GM12878 (cell line): Measurements from ENCODE around the gene PAM. TPM values are rescaled to one million over a fixed set of nuclear protein-coding genes. Genes with fewer than 3 reads are reported as not detected.

Source experiments
- ATAC-seq: fragments of 200-7000 bp; cut with Tn5 transposase; 3 replicates; pipeline ENCODE4 v1.9.1; 2020; ENCODE audit warnings: mild to moderate bottlenecking, moderate library complexity
- BruUV-seq: library from RNA; stranded (reverse); fragments of 400-500 nt; replicated peaks from 2 replicates; lab custom pipeline; 2021; lab: Mats Ljungman, UMichigan
- CTCF ChIA-PET: fragments of 300-600 bp; sonication (Branson Sonifier 250); formaldehyde crosslinking; extraction: SDS; loops from one replicate; lab custom pipeline; 2021; ENCODE audit warnings: inconsistent platforms; lab: Yijun Ruan, JAX
- POLR2A ChIA-PET: fragments of 350-600 bp; formaldehyde crosslinking; extraction: SDS; loops from one replicate; lab custom pipeline; 2021; ENCODE audit warnings: inconsistent platforms; lab: Charles Lee
- RAD21 ChIA-PET: fragments of 300-600 bp; sonication (Branson Sonifier 250); formaldehyde crosslinking; loops from one replicate; lab custom pipeline; 2023; ENCODE audit warnings: antibody characterized with exemption; ENCODE audit not compliant: unreplicated experiment; lab: Charles Lee
- SMC1A ChIA-PET: fragments of 300-600 bp; sonication (Branson Sonifier 250); formaldehyde crosslinking; loops from one replicate; lab custom pipeline; 2023; ENCODE audit not compliant: unreplicated experiment, uncharacterized antibody; lab: Charles Lee
- DNase-seq: peaks from one replicate; pipeline ENCODE4 v3.0.0-alpha.2; 2011; ENCODE audit warnings: low read depth, low spot score
- FAIRE-seq: peaks from 3 replicates; lab custom pipeline; 2011; peaks lifted over from hg19 to GRCh38; lab: Jason Lieb, UNC
- H2AFZ ChIP-seq: 2 replicates; pipeline ENCODE4 v1.6.0; 2011; ENCODE audit warnings: low read depth, low read length, control low read depth; ENCODE audit not compliant: control insufficient read depth
- H3K27ac ChIP-seq: 2 replicates; pipeline ENCODE4 v1.5.1; 2011; ENCODE audit warnings: control low read depth; ENCODE audit not compliant: control insufficient read depth, insufficient read depth
- H3K27me3 ChIP-seq, 2 experiments: replicated peaks in 1 of 2; 2 replicates each; pipeline versions ENCODE4 v1.6.0 to v1.6.1; 2011; ENCODE audit warnings: low read length in 1 of 2; ENCODE audit not compliant: control insufficient read depth in 2 of 2, insufficient read depth in 2 of 2
- H3K36me3 ChIP-seq, 2 experiments: 2 replicates each; pipeline ENCODE4 v1.5.1; 2011; ENCODE audit warnings: low read length in 1 of 2; ENCODE audit not compliant: control insufficient read depth in 2 of 2, insufficient read depth in 2 of 2
- H3K4me1 ChIP-seq: 2 replicates; pipeline ENCODE4 v1.6.1; 2011; ENCODE audit warnings: mild to moderate bottlenecking, low read length, moderate library complexity, mixed read lengths; ENCODE audit not compliant: control insufficient read depth, insufficient read depth
- H3K4me2 ChIP-seq: 2 replicates; pipeline ENCODE4 v1.6.0; 2011; ENCODE audit warnings: control low read depth; ENCODE audit not compliant: control insufficient read depth, insufficient read depth
- H3K4me3 ChIP-seq: fragments of 200-600 bp; sonication (generic); 2 replicates; pipeline ENCODE4 v1.5.1; 2016
- H3K79me2 ChIP-seq: 2 replicates; pipeline ENCODE4 v1.6.0; 2011; ENCODE audit warnings: low read length; ENCODE audit not compliant: control insufficient read depth, insufficient read depth
- H3K9ac ChIP-seq: 2 replicates; pipeline ENCODE4 v1.8.0; 2011; ENCODE audit warnings: low read length, control low read depth, mixed read lengths; ENCODE audit not compliant: control insufficient read depth, insufficient read depth
- H3K9me3 ChIP-seq: replicated peaks from 3 replicates; pipeline ENCODE4 v1.5.1; 2011; ENCODE audit warnings: mild to moderate bottlenecking, low read length; ENCODE audit not compliant: control insufficient read depth, insufficient read depth
- H4K20me1 ChIP-seq: 2 replicates; pipeline ENCODE4 v1.6.0; 2011; ENCODE audit not compliant: control insufficient read depth, insufficient read depth
- JUNB ChIP-seq: IDR thresholded peaks from 2 replicates; pipeline ENCODE4 v1.6.1; 2016; ENCODE audit warnings: antibody characterized with exemption, mild to moderate bottlenecking
- RFX5 ChIP-seq: IDR thresholded peaks from 2 replicates; pipeline ENCODE4 v1.6.1; 2011; ENCODE audit warnings: low read depth, low read length, improper control_type of control experiment
- TBL1XR1 ChIP-seq: IDR thresholded peaks from 2 replicates; pipeline ENCODE4 v1.6.1; 2012; ENCODE audit warnings: low read depth, low read length, improper control_type of control experiment
- TCF12 ChIP-seq: IDR thresholded peaks from 2 replicates; pipeline ENCODE4 v1.6.1; 2011; ENCODE audit warnings: low read depth, mild to moderate bottlenecking, low read length
- YY1 ChIP-seq: IDR thresholded peaks from 2 replicates; pipeline ENCODE4 v1.6.1; 2011; ENCODE audit warnings: low read depth, mild to moderate bottlenecking, low read length
- ZSCAN29 ChIP-seq: fragments of 450-650 bp; IDR thresholded peaks from 2 replicates; pipeline ENCODE4 v1.6.1; 2017; ENCODE audit warnings: mild to moderate bottlenecking, moderate library complexity
- WGBS: methylation state at CpG from one replicate; pipeline ENCODE4 v1.1.6; 2016; ENCODE audit warnings: low lambda C conversion rate; ENCODE audit not compliant: insufficient replicate concordance, insufficient coverage; ENCODE audit errors: missing lambda C conversion rate; 5-methylcytosine and 5-hydroxymethylcytosine counted together
- in situ Hi-C: fragments of 300-500 bp; cut with MboI; formaldehyde crosslinking; loops from 9 replicates; pipeline ENCODE4 v1.14.3; 2018; ENCODE audit warnings: mixed read lengths
- intact Hi-C: fragments of 100-400 bp; cut with micrococcal nuclease; formaldehyde crosslinking; loops from one replicate; pipeline ENCODE4 v1.14.2; 2022; ENCODE audit not compliant: unreplicated experiment
- polyA plus RNA-seq, 11 experiments: library from polyadenylated mRNA; depleted of rRNA in 4 of 11; unstranded in 6 of 11; stranded (reverse) in 5 of 11; fragments of >200 nt; fragmentation: Nextera tagmentation in 4 of 11; fragmentation: Illumina TruSeq in 1 of 11; extraction: Ambion mirVana in 4 of 11; extraction: Trizol in 1 of 11; gene quantifications; 1 replicate in 1 of 11; 2 replicates in 10 of 11; pipeline versions ENCODE4 v1.2.1 to v1.2.3, GENCODE V29; 2011 to 2016; ENCODE audit warnings: inconsistent platforms in 2 of 11, missing spikeins in 2 of 11, low read depth in 1 of 11
- total RNA-seq, 4 experiments: library from RNA; depleted of rRNA in 3 of 4; stranded (reverse); fragments of >200 nt in 3 of 4; fragmentation: Illumina TruSeq in 1 of 4; extraction: Trizol in 1 of 4; gene quantifications; 2 replicates each; pipeline versions ENCODE4 v1.2.1 to v1.2.3, GENCODE V29; 2013 to 2021
- TF ChIP-seq, protein P1 (sequence below): fragments of 450-650 bp; IDR thresholded peaks from 2 replicates; pipeline ENCODE4 v1.6.1; 2017; ENCODE audit warnings: low read depth, mild to moderate bottlenecking, moderate library complexity
- TF ChIP-seq, protein P2 (sequence below): fragments of 450-650 bp; formaldehyde crosslinking; IDR thresholded peaks from 2 replicates; pipeline ENCODE4 v1.5.0; 2022; ENCODE audit warnings: mild to moderate bottlenecking, missing genetic modification characterization
- TF ChIP-seq, protein P3 (sequence below): fragments of 150-350 bp; IDR thresholded peaks from 2 replicates; pipeline ENCODE4 v1.6.1; 2014; ENCODE audit warnings: mild to moderate bottlenecking, low read depth, low read length

Gene PAM
- total and polyA plus RNA-seq, 10 of the 15 experiments (the other 5 are each of a cell fraction or from before 2014, with no cell fraction given): 5.5 to 72.5 (median 15.4) TPM

DNA sequence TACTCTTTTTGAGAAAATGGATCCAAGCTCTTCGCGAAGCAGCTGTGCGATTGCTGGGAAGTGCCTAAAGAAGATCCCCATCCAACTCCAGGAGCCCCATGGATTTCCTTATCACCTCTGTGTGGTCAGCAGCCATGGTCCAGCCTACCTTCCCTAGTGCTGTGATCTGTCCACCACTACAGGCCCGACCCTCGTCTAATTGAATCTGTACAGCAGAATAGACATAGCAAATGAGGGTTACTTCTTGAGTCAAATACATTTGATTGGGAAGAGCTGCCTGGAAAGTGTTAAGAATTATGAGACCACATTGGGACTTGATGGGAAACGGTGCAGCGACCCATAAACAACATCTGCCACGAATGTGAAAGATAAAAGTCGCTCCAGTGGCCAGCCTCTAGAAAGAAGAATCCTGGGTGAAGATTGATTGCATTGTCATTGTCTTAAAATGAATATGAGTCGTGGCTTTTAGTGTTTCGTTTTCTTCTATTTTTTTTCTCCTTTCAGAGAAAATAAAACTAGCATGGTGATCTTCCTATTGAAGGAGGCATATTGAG, 118.4 kb downstream of the PAM start:
- TF ChIP-seq RFX5 (no peak), ZSCAN29 (no peak), TBL1XR1 (no peak), YY1 (no peak), JUNB (no peak), TCF12 (no peak)
- TF ChIP-seq, protein P1, sequence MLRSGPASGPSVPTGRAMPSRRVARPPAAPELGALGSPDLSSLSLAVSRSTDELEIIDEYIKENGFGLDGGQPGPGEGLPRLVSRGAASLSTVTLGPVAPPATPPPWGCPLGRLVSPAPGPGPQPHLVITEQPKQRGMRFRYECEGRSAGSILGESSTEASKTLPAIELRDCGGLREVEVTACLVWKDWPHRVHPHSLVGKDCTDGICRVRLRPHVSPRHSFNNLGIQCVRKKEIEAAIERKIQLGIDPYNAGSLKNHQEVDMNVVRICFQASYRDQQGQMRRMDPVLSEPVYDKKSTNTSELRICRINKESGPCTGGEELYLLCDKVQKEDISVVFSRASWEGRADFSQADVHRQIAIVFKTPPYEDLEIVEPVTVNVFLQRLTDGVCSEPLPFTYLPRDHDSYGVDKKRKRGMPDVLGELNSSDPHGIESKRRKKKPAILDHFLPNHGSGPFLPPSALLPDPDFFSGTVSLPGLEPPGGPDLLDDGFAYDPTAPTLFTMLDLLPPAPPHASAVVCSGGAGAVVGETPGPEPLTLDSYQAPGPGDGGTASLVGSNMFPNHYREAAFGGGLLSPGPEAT: no peak
- TF ChIP-seq, protein P2, sequence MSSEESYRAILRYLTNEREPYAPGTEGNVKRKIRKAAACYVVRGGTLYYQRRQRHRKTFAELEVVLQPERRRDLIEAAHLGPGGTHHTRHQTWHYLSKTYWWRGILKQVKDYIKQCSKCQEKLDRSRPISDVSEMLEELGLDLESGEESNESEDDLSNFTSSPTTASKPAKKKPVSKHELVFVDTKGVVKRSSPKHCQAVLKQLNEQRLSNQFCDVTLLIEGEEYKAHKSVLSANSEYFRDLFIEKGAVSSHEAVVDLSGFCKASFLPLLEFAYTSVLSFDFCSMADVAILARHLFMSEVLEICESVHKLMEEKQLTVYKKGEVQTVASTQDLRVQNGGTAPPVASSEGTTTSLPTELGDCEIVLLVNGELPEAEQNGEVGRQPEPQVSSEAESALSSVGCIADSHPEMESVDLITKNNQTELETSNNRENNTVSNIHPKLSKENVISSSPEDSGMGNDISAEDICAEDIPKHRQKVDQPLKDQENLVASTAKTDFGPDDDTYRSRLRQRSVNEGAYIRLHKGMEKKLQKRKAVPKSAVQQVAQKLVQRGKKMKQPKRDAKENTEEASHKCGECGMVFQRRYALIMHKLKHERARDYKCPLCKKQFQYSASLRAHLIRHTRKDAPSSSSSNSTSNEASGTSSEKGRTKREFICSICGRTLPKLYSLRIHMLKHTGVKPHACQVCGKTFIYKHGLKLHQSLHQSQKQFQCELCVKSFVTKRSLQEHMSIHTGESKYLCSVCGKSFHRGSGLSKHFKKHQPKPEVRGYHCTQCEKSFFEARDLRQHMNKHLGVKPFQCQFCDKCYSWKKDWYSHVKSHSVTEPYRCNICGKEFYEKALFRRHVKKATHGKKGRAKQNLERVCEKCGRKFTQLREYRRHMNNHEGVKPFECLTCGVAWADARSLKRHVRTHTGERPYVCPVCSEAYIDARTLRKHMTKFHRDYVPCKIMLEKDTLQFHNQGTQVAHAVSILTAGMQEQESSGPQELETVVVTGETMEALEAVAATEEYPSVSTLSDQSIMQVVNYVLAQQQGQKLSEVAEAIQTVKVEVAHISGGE: no peak
- TF ChIP-seq, protein P3, sequence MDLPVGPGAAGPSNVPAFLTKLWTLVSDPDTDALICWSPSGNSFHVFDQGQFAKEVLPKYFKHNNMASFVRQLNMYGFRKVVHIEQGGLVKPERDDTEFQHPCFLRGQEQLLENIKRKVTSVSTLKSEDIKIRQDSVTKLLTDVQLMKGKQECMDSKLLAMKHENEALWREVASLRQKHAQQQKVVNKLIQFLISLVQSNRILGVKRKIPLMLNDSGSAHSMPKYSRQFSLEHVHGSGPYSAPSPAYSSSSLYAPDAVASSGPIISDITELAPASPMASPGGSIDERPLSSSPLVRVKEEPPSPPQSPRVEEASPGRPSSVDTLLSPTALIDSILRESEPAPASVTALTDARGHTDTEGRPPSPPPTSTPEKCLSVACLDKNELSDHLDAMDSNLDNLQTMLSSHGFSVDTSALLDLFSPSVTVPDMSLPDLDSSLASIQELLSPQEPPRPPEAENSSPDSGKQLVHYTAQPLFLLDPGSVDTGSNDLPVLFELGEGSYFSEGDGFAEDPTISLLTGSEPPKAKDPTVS: no peak
- TF ChIP-seq, all 136 proteins: peak for 0
- intact Hi-C loops: no loop called here
- no peak for ATAC-seq
- no peak overlapping the region for H3K9ac ChIP-seq
- DNase-seq: no peak
- no peaks in the 10 kb centered on the region for H3K79me2 ChIP-seq
- no peak overlapping the region for H3K27ac ChIP-seq
- in situ Hi-C loops: no loop called here
- 89% methylated on average over 11 of the region's 11 CpGs for WGBS
- H4K20me1 ChIP-seq: no peaks in the 10 kb centered on the region
- no peaks in the 10 kb centered on the region for H3K4me1 ChIP-seq
- ChIA-PET POLR2A (no interaction called here), CTCF (interaction anchor here (1.0 kb wide), 1 partner anchor 19 kb away, joined by 3 read pairs; no protein-coding TSS in a partner anchor), RAD21 (no interaction called here), SMC1A (no interaction called here)
- H3K4me2 ChIP-seq: no peak overlapping the region
- FAIRE-seq: no peak
- H3K36me3 ChIP-seq: no peaks in the 10 kb centered on the region
- no TSS peak for BruUV-seq
- no peaks in the 10 kb centered on the region for H3K27me3 ChIP-seq
- no peaks in the 10 kb centered on the region for H3K9me3 ChIP-seq
- no peak overlapping the region for H3K4me3 ChIP-seq
- no peak overlapping the region for H2AFZ ChIP-seq
